Fibroblast of skin of back (primary cell): ENCODE results near the gene CAPN5.

Experiments used
- DNase-seq: peaks from one replicate; pipeline ENCODE4 v3.0.0-alpha.2; 2013

CAPN5 gene

GRCh38 chr11:77153276-77154185, 86.8 kb downstream of the CAPN5 start:
- DNase-seq, result no peak

GRCh38 chr11:77154381-77155081, 87.8 kb downstream of the CAPN5 start:
- no peak for DNase-seq

- no peak for DNase-seq
Measured at GRCh38 chr11:77155082-77155475, 88.3 kb downstream of the CAPN5 start.

- no peak for DNase-seq
Measured at GRCh38 chr11:77155556-77156130, 88.9 kb downstream of the CAPN5 start.

DNA sequence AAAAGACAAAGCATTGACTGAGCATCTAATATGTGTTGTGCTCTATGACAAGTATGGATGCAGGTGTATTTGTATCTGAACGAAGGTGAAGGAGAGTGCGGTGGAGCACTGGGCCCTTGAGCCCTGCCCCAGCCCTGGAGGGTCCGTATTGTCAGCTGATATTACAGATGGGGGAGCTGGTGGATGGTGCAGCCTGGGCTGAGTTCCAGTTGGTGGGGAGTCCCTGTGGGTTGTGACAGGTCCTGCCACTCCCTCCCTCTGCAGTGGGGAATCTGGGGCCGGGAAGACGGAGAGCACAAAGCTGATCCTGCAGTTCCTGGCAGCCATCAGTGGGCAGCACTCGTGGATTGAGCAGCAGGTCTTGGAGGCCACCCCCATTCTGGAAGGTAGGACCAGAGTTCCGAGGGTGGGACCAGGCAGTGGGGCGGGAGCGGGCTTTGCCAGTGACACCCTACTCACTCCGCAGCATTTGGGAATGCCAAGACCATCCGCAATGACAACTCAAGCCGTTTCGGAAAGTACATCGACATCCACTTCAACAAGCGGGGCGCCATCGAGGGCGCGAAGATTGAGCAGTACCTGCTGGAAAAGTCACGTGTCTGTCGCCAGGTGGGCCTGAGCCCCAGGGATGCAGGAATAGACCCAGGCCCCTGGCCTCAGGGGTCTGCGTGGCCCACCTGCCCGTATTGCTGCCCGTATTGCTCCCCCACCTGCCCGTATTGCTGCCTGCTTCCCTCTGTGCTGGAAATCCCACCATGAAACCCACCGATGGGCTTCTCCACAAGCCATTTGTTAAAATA, 89.8 kb downstream of the CAPN5 start:
- DNase-seq, result no peak

GRCh38 chr11:77158041-77158695, 91.4 kb downstream of the CAPN5 start:
- no peak for DNase-seq

- DNase-seq, result no peak
Measured at GRCh38 chr11:77159219-77159936, 92.6 kb downstream of the CAPN5 start.

DNA sequence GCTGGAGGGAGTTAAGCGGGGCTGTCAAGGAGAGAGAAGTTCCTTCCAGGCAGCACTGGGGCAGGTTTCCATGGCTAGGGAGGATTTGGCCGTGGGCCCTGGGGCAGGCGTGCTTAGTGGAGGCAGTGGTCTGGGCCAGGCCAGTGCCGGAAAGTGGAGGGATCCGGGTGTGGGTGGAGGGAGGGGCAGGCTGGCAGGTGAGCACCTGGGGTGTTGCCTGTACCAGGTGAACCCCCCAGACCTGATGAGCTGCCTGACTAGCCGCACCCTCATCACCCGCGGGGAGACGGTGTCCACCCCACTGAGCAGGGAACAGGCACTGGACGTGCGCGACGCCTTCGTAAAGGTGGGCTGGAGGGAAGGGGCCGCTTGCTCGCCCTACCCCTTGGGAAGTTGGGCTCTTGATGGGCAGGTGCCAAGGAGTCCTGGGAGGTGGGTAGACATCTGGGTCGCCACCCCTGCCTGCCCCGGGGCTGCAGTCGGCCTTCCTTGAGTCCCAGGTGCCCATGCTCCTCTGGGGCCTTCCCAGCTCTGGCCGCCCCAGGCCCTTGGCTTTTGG, 93.2 kb downstream of the CAPN5 start:
- DNase-seq, result no peak

- DNase-seq, result no peak
Measured at GRCh38 chr11:77163271-77163670, 96.5 kb downstream of the CAPN5 start.

DNA sequence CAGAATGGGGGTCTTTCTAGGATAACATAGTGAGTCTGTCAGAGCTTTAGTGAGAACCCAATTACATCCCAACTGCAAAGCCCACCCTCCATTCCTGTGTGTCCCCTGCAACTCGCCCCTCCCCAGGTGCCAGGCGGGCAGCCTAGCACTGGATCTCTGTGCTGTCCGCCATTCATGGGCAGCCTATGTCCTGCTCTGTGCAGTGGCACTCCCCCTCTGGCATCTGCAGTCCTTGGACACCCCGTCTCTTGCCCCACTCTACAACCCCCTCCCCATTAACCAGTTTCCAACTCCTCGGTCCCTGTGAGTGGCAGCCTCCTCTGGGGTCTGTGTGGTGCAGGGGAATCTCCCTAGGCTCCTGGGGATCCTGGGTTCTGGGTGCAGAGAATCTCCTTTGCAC, 98.3 kb downstream of the CAPN5 start:
- DNase-seq, result no peak

DNA sequence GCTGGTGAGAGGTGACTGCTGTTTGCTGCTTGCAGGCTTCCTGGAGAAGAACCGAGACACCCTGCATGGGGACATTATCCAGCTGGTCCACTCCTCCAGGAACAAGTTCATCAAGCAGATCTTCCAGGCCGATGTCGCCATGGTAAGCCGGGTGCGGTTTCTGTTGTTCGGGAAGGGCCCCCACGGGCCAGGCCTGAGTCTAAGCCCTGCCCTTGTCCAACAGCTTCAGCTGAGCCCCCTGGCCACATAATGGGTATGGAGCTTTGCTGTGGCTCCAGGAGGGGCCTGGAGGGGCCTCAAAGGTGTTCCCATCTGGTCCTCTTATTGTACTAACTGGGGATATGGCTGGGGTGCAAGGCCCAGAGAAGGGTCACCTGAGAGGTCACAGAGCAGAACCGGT, 99.2 kb downstream of the CAPN5 start:
- no peak for DNase-seq

DNA sequence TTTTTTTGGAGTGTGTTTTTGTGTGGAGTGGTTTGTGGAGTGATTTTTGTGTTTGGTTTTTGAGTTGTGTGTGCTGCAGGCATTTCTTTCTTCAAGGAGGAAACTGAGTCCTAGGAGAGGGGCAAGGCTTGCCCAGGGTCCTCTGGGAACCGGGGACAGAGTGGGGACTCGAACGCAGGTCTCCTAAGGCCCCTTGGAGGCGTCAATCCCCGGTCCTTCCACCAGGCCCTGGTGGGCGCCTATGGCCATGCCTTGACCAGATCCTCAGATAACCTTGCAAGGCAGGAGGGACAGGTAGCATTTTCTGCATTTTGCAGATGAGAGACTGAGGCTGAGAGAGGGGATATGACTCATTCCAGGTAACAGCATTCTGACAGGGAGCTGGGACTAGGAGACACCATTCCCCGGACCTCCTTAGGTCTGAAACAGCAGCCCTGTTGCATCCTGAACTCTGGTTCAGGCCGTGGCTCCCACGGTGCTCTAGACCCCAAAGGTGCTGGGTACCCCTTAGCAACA, 100.4 kb downstream of the CAPN5 start:
- DNase-seq, result no peak

DNA sequence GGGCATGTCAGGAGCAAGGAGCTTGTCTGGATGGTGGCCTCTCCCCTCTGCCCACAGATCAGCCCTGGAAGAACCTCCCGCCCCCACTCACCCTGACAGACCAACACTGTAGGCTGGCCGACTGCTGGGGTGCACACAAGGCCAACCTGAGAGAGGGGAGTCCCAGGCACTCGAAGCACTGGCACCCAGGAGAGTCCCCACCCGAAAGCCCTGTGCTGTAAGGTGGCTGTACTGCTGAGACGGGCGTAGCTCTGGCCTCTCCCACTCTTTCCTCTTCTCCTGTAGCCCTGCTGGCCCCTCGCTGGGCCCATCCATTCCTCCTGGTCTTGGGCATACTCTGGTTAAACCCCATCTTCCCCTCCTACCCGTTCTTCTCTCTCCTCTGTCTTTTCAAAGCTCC, 101.0 kb downstream of the CAPN5 start:
- no peak for DNase-seq

- no peak for DNase-seq
Measured at GRCh38 chr11:77170107-77170506, 103.3 kb downstream of the CAPN5 start.

DNA sequence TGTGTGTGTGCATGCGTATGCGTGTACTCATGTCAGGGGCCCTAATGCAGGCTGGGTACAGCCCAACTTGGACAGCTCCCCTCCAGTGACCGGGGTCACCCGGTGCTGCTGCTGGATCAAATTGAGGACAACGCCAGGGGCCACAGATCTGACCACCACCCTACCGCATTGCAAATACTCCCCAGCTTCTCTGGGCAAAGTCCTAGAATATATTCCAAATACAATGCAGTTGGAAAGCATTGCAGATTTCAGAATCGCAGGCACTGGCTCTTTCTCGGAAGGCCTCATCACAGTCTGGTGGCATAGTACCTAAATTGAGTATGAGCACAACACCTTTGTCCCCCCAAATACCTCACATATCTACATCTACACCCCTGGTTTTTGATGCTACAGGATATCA, 104.5 kb downstream of the CAPN5 start:
- no peak for DNase-seq

DNA sequence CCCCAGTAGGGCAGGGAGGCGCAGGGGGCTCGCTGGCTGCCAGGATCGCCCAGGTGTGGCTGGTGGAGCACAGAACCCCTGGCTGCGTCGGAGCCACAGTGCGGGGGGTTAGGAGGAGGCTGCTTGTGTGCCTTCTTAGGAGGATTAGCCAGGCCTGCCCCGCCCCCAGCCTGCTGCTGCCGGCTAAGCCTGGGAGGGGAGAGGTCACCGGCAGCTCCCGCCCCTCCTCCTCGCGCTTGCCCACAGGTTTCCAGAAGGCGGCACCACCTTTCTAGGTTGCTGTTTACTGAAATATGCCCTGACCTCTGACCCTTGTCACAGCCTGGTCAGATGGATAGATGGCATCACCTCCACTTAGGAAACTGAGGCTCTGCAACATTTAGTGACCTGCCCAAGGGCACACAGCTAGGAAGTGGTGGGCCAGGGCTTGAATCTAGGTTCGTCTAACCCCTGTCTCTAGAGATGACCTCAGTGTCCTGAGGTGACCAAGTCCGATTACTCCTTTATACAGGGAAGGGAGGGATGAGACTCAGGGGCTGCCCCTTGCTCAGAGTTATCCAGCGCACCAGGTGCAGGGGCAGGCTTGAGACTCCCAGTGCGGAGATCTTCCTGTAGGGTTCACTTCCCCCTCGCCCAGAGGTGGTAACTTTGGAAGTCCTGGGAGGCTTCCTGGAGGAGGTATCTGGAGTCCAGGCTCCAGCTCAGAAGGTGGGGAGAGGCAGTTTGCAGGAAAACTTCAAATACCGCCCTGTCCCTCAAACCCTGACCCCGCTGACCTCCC, 105.3 kb downstream of the CAPN5 start:
- DNase-seq, result no peak

GRCh38 chr11:77172666-77172982, 105.9 kb downstream of the CAPN5 start:
- no peak for DNase-seq

GRCh38 chr11:77173494-77173893, 106.7 kb downstream of the CAPN5 start:
- DNase-seq, result no peak

DNA sequence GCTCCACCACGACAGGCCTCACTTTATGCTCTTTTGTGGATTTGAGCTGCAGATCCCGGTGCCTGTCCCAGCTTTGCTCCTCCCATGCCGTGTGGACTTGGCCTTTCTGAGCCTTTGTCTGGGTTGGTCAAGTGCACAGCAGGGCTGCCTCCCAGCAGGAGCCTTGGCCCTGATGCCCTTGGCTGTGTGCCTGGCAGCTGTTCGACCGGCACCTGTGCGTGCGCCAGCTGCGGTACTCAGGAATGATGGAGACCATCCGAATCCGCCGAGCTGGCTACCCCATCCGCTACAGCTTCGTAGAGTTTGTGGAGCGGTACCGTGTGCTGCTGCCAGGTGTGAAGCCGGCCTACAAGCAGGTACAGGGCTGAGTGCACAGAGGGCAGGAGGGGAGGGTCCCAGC, 107.8 kb downstream of the CAPN5 start:
- DNase-seq, result no peak
